IMR-90 (cell line): ENCODE measurements around the gene CTIF. TPM values are rescaled to one million over a fixed set of nuclear protein-coding genes. Genes with fewer than 3 reads are reported as not detected.

Experiments used
- ATAC-seq: fragments of 200-7000 bp; cut with Tn5 transposase; 2 replicates; pipeline ENCODE4 v1.9.1; 2020; ENCODE audit warnings: low read depth, mild to moderate bottlenecking, moderate library complexity
- BruUV-seq: library from RNA; stranded (reverse); fragments of 400-500 nt; replicated peaks from 2 replicates; lab custom pipeline; 2021; lab: Mats Ljungman, UMichigan
- CTCF ChIA-PET: fragments of 300-600 bp; formaldehyde crosslinking; extraction: SDS; loops from one replicate; lab custom pipeline; 2021; ENCODE audit warnings: antibody characterized with exemption; lab: Yijun Ruan, JAX
- POLR2A ChIA-PET: fragments of 300-600 bp; sonication (Branson Sonifier 250); formaldehyde crosslinking; loops from one replicate; lab custom pipeline; 2022; ENCODE audit warnings: antibody characterized with exemption; ENCODE audit not compliant: unreplicated experiment; lab: Charles Lee
- DNase-seq: peaks from one replicate; pipeline ENCODE4 v3.0.0; 2013
- H2AFZ ChIP-seq: replicated peaks from 2 replicates; pipeline ENCODE3; 2013; ENCODE audit warnings: low read length, mild to moderate bottlenecking; ENCODE audit not compliant: poor library complexity
- H2AK5ac ChIP-seq: 2 replicates; pipeline ENCODE4 v1.6.1; 2013; ENCODE audit warnings: low read depth, low read length, inconsistent platforms
- H2AK9ac ChIP-seq: replicated peaks from 2 replicates; pipeline ENCODE3; 2013; ENCODE audit warnings: mild to moderate bottlenecking, low read depth, low read length, moderate library complexity; ENCODE audit not compliant: poor library complexity
- H2BK120ac ChIP-seq: 2 replicates; pipeline ENCODE4 v1.6.1; 2013; ENCODE audit warnings: low read depth, low read length, inconsistent platforms
- H2BK15ac ChIP-seq: 3 replicates; pipeline ENCODE4 v1.6.1; 2013; ENCODE audit warnings: low read depth, low read length, inconsistent platforms
- H2BK20ac ChIP-seq: 2 replicates; pipeline ENCODE4 v1.6.1; 2013; ENCODE audit warnings: low read depth, mild to moderate bottlenecking, inconsistent platforms, low read length, moderate library complexity
- H2BK5ac ChIP-seq: 2 replicates; pipeline ENCODE4 v1.6.1; 2013; ENCODE audit warnings: mild to moderate bottlenecking, low read depth, low read length, inconsistent platforms; ENCODE audit not compliant: poor library complexity, severe bottlenecking
- H3K14ac ChIP-seq: replicated peaks from 2 replicates; pipeline ENCODE4 v1.6.1; 2013; ENCODE audit warnings: low read depth, low read length, inconsistent platforms
- H3K18ac ChIP-seq: 2 replicates; pipeline ENCODE4 v1.6.1; 2013; ENCODE audit warnings: low read depth, low read length, control low read depth
- H3K23ac ChIP-seq: 2 replicates; pipeline ENCODE4 v1.6.1; 2013; ENCODE audit warnings: low read depth, low read length, inconsistent platforms
- H3K27ac ChIP-seq: 2 replicates; pipeline ENCODE4 v1.5.1; 2013; ENCODE audit warnings: mild to moderate bottlenecking, control low read depth, low read length; ENCODE audit not compliant: insufficient read depth
- H3K27me3 ChIP-seq: 2 replicates; pipeline ENCODE4 v1.6.1; 2013; ENCODE audit warnings: low read length; ENCODE audit not compliant: control insufficient read depth, insufficient read depth
- H3K36me3 ChIP-seq: 2 replicates; pipeline ENCODE4 v1.6.1; 2013; ENCODE audit warnings: low read length, mixed read lengths; ENCODE audit not compliant: control insufficient read depth, insufficient read depth
- H3K4ac ChIP-seq: 2 replicates; pipeline ENCODE4 v1.6.1; 2013; ENCODE audit warnings: low read depth, low read length, inconsistent platforms
- H3K4me1 ChIP-seq: 2 replicates; pipeline ENCODE4 v1.6.1; 2013; ENCODE audit warnings: low read length, mixed read lengths; ENCODE audit not compliant: control insufficient read depth, insufficient read depth
- H3K4me2 ChIP-seq: 2 replicates; pipeline ENCODE4 v1.6.1; 2013; ENCODE audit warnings: low read depth, mild to moderate bottlenecking, control low read depth, low read length, moderate library complexity
- H3K4me3 ChIP-seq: 2 replicates; pipeline ENCODE4 v1.5.1; 2013; ENCODE audit warnings: low read depth, mild to moderate bottlenecking, control low read depth, low read length, moderate library complexity; ENCODE audit not compliant: insufficient read depth
- H3K56ac ChIP-seq: 2 replicates; pipeline ENCODE4 v1.6.1; 2013; ENCODE audit warnings: low read length, inconsistent platforms; ENCODE audit not compliant: insufficient read depth; ENCODE audit errors: extremely low read depth
- H3K79me1 ChIP-seq, 2 experiments: 2 replicates each; pipeline ENCODE4 v1.6.1; 2013; ENCODE audit warnings: low read length in 2 of 2, inconsistent platforms in 1 of 2, low read depth in 1 of 2
- H3K9ac ChIP-seq: 2 replicates; pipeline ENCODE4 v1.6.1; 2013; ENCODE audit warnings: low read depth, low read length, control low read depth
- H3K9me1 ChIP-seq: 2 replicates; pipeline ENCODE4 v1.6.1; 2013; ENCODE audit warnings: low read length, inconsistent platforms; ENCODE audit not compliant: insufficient read depth
- H3K9me3 ChIP-seq: 2 replicates; pipeline ENCODE4 v1.6.1; 2013; ENCODE audit warnings: low read length; ENCODE audit not compliant: control insufficient read depth, insufficient read depth
- H4K20me1 ChIP-seq: 2 replicates; pipeline ENCODE4 v1.6.1; 2013; ENCODE audit warnings: low read length, inconsistent platforms; ENCODE audit not compliant: insufficient read depth
- H4K5ac ChIP-seq: 2 replicates; pipeline ENCODE4 v1.6.1; 2013; ENCODE audit warnings: mild to moderate bottlenecking, low read depth, low read length, control low read depth
- H4K8ac ChIP-seq, 2 experiments: 2 replicates each; pipeline ENCODE4 v1.6.1; 2013; ENCODE audit warnings: low read depth in 2 of 2, low read length in 2 of 2, control low read depth in 1 of 2, inconsistent platforms in 1 of 2
- H4K91ac ChIP-seq: 2 replicates; pipeline ENCODE4 v1.6.1; 2013; ENCODE audit warnings: low read depth, low read length, inconsistent platforms; ENCODE audit not compliant: insufficient read depth
- CTCF ChIP-seq: conservative IDR thresholded peaks from 2 replicates; pipeline ENCODE4 v1.5.1; 2012; ENCODE audit warnings: mild to moderate bottlenecking, low read depth, low read length, improper control_type of control experiment
- FOS ChIP-seq: fragments of 150-350 bp; IDR thresholded peaks from 2 replicates; pipeline ENCODE4 v1.6.1; 2016; ENCODE audit warnings: low read depth, low read length
- MXI1 ChIP-seq: IDR thresholded peaks from 2 replicates; pipeline ENCODE4 v1.6.1; 2012; ENCODE audit warnings: low read depth, mild to moderate bottlenecking, low read length, moderate library complexity, borderline replicate concordance
- NFE2L2 ChIP-seq: fragments of 150-350 bp; IDR thresholded peaks from 2 replicates; pipeline ENCODE4 v1.6.1; 2016; ENCODE audit warnings: low read depth, mild to moderate bottlenecking, low read length
- RAD21 ChIP-seq: IDR thresholded peaks from 2 replicates; pipeline ENCODE4 v1.6.1; 2012; ENCODE audit warnings: low read length, improper control_type of control experiment
- WGBS, 2 experiments: methylation state at CpG; one replicate each; pipeline versions ENCODE4 v1.1.5 to v1.1.7; 2013; ENCODE audit warnings: missing lambda C conversion rate in 2 of 2; ENCODE audit not compliant: insufficient read length in 1 of 2; ENCODE audit errors: extremely low coverage in 2 of 2; 5-methylcytosine and 5-hydroxymethylcytosine counted together
- dilution Hi-C: fragments of 300-500 bp; cut with HindIII; formaldehyde crosslinking; loops from one replicate; pipeline ENCODE4 v1.14.3; 2018; ENCODE audit warnings: low sequenced_read_pairs; ENCODE audit not compliant: unreplicated experiment
- in situ Hi-C: fragments of 300-500 bp; cut with MboI; formaldehyde crosslinking; loops from 3 replicates; pipeline ENCODE4 v1.14.3; 2019; ENCODE audit warnings: low sequenced_read_pairs, inconsistent platforms, mixed read lengths
- intact Hi-C: fragments of 100-400 bp; cut with micrococcal nuclease; formaldehyde crosslinking; loops from 2 replicates; pipeline ENCODE4 v1.10.0; 2022
- polyA plus RNA-seq, 3 experiments: library from polyadenylated mRNA; depleted of rRNA; stranded (reverse); fragments of >200 nt; gene quantifications; 2 replicates each; pipeline ENCODE4 v1.2.3, GENCODE V29; 2012; ENCODE audit warnings: low replicate concordance in 1 of 3
- total RNA-seq: library from RNA; depleted of rRNA; stranded (reverse); fragments of >200 nt; gene quantifications from 2 replicates; pipeline ENCODE4 v1.2.3, GENCODE V29; 2012

The CTIF gene
- total and polyA plus RNA-seq, 2 of the 4 experiments (the other 2 are of a cell fraction): 25.1 to 57.0 TPM

DNA sequence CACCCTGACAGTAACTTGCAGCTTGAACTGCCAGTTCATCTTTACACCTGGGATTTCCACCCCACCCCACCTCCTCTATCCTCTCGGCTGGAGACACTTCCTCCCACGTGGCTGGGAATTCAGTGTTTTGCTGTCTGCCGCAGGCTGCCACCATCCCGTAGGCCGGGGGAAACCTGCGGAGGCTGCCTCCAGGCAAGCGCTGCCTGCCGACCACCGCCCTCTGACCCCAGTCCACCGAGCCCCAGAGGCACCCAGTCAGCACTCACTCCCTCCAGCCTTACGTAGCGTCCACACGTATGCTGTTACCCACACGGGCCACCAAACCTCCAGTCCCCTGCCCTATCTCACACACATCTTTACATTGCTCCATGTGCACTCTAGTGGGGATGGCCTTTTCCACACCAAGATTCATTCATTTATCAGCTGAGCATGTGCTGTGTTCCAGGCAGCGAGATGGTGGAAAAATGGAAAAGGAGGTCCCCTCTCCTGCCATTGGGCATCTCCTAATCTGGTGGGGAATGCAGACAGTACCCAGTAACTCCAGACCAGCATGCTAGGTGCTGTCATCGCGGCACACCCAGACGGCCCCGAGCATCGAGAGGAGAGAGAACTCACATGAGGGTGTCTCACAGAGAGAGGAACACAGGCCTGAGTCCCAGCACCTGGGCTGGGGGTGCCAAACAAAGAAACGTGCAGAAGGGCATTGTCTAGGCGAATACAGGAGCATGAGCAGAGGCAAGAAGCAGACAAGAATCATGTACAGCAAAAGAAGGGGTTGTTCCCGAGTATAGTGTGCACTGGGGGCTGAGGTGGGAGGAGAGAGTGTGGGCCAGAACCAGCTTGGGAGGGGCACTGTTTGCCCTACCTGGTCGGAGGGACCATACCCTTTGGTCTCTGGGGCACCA is 245.0 kb downstream of the CTIF start (continued):
- TF ChIP-seq MXI1: no peak
- TF ChIP-seq FOS: no peak

DNA sequence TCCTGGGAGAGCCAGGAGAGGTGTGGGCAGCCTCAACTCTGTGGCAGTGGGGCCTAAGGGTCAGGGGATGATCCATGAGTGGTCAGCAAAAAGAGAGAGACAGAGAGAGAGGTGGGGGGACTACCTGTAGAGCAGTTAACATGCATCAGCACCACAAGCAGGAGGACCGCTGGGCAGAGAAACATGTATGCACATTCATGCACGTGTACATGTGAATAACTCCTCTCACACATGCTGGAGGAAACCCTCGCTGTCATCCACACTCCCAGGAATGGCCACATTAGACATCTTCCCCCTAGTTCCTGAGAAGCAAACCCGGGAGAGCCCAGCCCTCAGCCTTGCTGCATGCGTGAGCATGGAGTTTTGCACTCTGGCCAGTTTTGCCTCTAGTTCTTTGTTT is 245.8 kb downstream of the CTIF start:
- no peak overlapping the region for H2BK120ac ChIP-seq
- peaks cover 44% of the 10 kb centered on the region for H3K9me1 ChIP-seq
- H3K4me1 ChIP-seq: peaks cover 37% of the 10 kb centered on the region
- no peak overlapping the region for H2AK9ac ChIP-seq
- TF ChIP-seq RAD21 (no peak), CTCF (no peak), NFE2L2 (no peak), FOS (no peak)
- H2AK5ac ChIP-seq: no peak overlapping the region
- dilution Hi-C loops: no loop called here
- H3K9ac ChIP-seq: no peak overlapping the region
- no TSS peak for BruUV-seq
- ATAC-seq (no peak), DNase-seq (no peak)
- no peak overlapping the region for H3K14ac ChIP-seq
- H4K8ac ChIP-seq: no peak overlapping the region
- H3K4me2 ChIP-seq: no peak overlapping the region
- peaks cover 25 to 81% of the 10 kb centered on the region in 2 experiments for H3K79me1 ChIP-seq
- no peak overlapping the region for H2BK20ac ChIP-seq
- H3K23ac ChIP-seq: no peak overlapping the region; the same call in 1 of the 2 replicates
- H2AFZ ChIP-seq: no peak overlapping the region
- H2BK15ac ChIP-seq: no peak overlapping the region
- in situ Hi-C loops: loop anchor here (5.0 kb wide), 1 partner anchor 158 kb away; no protein-coding TSS in a partner anchor
- H3K36me3 ChIP-seq: peaks cover 35% of the 10 kb centered on the region
- no peaks in the 10 kb centered on the region for H3K27me3 ChIP-seq
- H3K9me3 ChIP-seq: no peaks in the 10 kb centered on the region
- H3K4ac ChIP-seq: no peak overlapping the region
- POLR2A ChIA-PET: no interaction called here
- H3K4me3 ChIP-seq: no peak overlapping the region
- H4K91ac ChIP-seq: no peak overlapping the region
- WGBS, 2 experiments: no CpG with 5 or more reads among the region's 5 CpGs
- H3K56ac ChIP-seq: no peak overlapping the region
- H3K18ac ChIP-seq: no peak overlapping the region
- peaks cover 35% of the 10 kb centered on the region for H4K20me1 ChIP-seq
- CTCF ChIA-PET: no interaction called here
- H4K5ac ChIP-seq: no peak overlapping the region
- H2BK5ac ChIP-seq: no peak overlapping the region
- no peak overlapping the region for H3K27ac ChIP-seq
- intact Hi-C loops: loop anchor here (5.0 kb wide), 1 partner anchor 107 kb away; no protein-coding TSS in a partner anchor
